DMS 273 (cell line): Measurements from ENCODE around the gene BPIFB4.
"Not testable (repeated sequence)": the region's sequence is repeated elsewhere in the genome, so short reads cannot be mapped to it uniquely, and the experiment has no call there.

Experiments used
- DNase-seq: peaks from one replicate; lab custom pipeline; 2025; ENCODE audit not compliant: unreplicated experiment; lab: John Stamatoyannopoulos, UW

BPIFB4 gene

GRCh38 chr20:33084722-33085121, 5.3 kb downstream of the BPIFB4 start:
- no peak for DNase-seq

GRCh38 chr20:33086052-33086722, 6.7 kb downstream of the BPIFB4 start:
- no peak for DNase-seq

- DNase-seq = no peak
Observed at GRCh38 chr20:33091147-33091546, 11.7 kb downstream of the BPIFB4 start.

DNA sequence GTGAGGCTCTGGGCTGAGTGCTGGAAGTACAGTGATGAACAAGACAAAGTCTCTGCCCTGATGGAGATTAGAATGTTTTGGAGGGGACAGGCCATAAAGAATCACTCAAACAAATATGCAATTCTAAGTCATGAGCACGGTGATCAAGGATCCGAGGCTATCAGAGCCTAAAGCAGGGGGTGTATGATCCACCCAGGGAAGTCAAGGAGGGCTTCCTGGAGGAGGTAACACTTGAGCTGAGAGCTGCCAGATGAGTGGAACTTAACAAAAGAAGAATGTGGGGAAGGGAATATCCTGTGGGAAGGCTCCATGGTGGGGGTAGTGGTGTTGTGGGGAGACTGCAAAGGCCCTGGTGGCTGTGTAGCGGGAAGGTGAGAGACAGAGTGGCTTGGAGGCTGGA, 12.2 kb downstream of the BPIFB4 start:
- DNase-seq = no peak

GRCh38 chr20:33092361-33092760, 12.9 kb downstream of the BPIFB4 start:
- no peak for DNase-seq

DNA sequence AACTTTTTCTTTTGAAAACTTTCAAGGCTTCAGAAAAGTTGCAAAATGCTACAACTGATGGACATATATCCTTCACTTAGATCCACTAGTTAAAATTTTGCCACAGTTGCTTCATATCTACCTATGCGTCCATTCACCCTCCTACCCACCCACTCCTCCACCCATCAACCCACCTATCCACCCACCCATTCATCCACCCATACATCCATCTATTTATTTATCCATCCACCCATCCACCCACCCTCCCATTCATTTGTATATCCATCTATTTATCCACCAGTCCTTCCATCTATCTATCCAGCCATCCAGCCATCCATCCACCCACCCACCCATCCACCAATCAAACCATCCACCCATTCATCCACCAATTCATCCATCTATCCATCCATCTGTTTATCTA, 13.6 kb downstream of the BPIFB4 start:
- DNase-seq = no peak

GRCh38 chr20:33093582-33093981, 14.1 kb downstream of the BPIFB4 start:
- no peak for DNase-seq

DNA sequence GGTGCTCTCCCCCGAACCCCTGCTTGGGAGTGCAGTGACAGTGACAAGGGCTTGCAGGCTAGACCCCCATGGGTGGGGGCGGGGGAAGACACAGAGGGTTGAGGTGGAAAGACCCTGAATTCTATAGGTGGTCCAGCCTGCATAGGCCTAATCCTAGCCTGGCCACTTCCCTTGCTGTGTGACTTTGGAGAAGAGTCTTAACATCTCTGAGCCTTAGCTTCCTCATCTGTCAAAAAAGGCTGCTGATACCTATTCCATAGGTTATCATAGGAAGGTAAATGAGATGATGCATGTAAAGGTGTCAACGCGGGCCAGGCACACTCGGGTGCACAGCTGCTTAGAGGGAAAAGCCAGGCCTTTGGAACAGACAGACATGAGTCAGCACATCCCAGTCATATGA, 15.8 kb downstream of the BPIFB4 start:
- no peak for DNase-seq

- peak; percentile 84 for DNase-seq
Observed at GRCh38 chr20:33095902-33096584, 16.6 kb downstream of the BPIFB4 start.

GRCh38 chr20:33097001-33097400, 17.6 kb downstream of the BPIFB4 start:
- no peak for DNase-seq

DNA sequence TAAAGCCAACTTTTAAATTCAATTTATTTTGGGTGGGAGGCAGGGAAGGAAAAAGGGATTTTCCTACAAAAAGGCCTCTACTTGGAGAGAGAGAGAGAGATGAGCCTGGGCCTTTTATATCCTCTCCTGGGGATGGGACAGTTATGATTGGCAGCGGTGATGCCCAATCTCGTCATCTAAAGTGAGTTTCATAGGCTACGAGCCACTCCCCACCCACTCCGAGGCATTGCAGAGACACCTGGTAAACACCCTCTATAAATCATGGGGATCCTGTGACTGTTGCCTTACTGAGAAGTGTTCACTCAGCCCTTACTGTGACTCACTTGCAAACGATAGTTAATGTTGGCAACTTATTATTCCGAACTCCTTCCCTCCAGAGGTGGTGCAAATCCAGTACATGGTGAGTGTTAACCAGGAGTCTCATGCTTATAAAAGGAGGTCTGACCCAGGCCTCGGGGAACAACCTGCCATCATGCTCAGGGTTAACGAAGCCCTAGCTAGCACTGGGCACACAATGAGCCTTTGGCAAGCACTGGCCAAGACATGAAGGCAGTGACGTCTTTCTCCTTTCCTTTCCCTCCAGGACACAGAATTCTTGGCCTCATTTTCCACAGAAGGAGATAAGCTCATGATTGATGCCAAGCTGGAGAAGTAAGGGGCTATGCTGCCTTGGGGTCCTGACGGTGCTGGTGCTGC, 20.5 kb downstream of the BPIFB4 start:
- DNase-seq = no peak

DNA sequence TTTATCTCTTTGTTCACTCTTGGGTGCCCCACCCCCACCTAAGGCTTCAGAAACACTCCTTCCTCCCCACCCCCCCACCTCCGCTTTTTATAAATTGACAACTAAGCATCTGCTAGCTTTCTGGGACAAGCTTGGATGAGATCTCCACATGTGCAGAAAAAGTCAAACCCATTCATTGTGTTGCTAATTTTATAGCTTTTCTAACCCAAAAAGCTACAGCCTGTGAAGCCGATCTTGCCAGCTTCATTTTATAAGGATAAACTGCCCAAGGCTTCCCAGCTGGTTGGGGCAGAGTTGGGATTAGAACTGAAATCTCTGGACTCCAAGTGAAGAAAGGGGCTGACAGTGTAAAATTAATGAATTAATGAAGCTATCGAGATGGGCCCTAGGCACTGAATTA, 24.1 kb downstream of the BPIFB4 start:
- DNase-seq = no peak

DNA sequence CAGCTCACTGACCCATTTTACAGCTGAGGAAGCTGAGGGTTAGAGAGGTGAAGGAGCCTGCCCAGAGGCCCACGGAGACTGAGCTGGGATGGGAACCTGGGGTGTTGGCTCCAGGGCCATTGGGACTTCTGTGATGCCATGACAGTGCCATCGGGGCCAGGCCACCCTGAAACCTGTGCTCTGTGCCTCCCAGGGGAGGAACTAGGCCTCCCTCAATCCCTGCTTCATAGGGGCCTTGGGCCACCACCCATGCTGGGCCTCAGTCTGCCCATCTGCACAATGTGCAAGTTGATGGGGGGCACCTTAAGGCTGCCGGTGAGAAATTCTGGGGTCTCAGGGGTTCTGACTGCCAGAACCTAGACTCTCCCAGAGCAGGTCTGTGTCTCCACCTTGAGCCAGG, 24.9 kb downstream of the BPIFB4 start:
- DNase-seq = no peak

DNA sequence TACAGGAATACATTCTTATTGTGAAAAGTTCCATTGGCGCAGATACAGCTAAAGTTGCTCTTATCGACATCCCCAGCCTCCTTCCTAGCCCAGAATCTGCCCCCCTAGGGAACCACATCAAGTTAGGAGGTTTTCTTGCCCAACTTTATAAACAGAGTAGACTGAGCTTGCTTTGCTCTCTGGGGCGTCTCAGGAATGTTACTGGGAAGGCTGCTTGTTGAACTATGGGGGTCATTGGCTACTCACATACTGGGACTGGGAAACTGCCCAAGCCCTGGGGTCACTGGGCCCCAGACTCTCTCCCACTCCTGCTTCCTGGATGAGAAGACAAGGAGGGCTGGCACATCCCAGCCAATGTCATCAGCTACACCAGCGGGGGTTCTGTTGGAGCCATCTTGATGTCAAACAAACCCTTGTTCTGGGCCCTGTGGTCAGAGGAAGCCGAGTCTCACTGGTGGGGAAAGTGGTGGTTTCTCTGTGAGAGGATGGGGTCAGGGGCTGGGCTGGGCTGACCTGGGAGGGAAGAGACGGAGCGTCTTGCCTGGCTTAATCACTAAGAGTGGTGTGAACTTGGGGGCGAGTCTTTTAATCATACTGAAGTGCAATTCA, 26.0 kb downstream of the BPIFB4 start:
- no peak for DNase-seq

DNA sequence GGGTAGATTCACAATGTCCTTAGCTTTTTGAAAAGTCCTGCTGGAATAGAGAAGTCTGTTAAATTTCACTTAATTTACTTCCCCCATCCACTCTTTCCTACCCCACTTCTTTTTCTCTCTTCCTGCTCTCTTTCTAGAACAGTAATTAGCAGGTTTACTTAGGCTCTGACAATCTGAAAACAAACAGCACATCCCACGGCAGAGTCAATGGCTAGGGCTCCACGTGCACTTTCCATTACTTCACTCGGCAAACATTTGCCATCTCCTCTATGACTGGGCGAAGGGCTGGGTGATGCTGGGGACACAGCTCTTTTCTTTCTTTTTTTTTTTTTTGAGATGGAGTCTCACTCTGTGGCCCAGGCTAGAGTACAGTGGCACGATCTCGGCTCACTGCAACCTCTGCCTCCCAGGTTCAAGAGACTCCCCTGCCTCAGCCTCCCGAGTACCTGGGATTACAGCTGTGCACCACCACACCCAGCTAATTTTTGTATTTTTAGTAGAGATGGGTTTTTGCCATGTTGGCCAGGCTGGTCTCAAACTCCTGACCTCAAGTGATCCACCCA, 26.7 kb downstream of the BPIFB4 start:
- DNase-seq = not testable (repeated sequence)

- no peak for DNase-seq
Observed at GRCh38 chr20:33108661-33109060, 29.2 kb downstream of the BPIFB4 start.

- no peak for DNase-seq
Observed at GRCh38 chr20:33110147-33110825, 30.8 kb downstream of the BPIFB4 start.

- no peak for DNase-seq
Observed at GRCh38 chr20:33111306-33111705, 31.9 kb downstream of the BPIFB4 start.

DNA sequence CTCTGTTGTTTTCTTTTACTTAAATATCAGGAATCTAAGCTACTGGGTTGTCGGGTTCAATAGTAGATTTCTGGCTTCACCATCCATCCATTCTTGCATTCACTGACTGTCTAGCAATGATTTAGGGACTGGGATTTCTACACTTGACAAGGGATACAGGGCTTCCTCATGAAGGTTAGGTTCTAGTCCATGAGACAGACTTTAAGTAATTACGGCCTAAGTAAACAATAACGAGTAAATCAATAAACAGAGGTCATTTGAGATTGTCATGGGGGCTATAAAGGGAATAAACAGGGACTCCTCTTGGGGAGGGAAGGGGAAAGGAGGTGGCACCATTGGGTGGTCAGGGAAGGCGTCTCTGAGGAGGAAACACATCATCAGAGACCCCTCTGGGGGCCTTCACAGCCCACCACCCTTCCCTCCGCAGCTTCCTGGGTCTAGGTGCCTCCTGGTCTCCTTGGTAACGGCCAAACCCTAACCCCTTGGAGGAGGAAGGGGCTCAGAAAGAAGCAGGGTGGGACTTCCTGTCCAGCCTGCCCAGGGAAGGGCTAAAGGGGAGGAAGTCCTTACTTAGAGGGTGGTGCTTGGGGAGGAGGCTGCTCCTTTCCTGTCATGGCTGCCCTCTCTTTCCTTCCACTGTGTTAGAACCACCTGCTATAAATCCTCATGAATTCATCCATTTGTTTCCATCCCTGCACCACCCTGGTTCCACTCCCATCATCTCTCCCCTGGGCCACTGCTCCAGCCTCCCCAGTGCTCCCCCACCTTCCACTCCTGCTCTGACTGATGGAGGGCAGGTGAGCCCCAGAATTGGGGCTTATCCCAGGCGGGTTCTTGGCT, 33.3 kb downstream of the BPIFB4 start:
- no peak for DNase-seq

DNA sequence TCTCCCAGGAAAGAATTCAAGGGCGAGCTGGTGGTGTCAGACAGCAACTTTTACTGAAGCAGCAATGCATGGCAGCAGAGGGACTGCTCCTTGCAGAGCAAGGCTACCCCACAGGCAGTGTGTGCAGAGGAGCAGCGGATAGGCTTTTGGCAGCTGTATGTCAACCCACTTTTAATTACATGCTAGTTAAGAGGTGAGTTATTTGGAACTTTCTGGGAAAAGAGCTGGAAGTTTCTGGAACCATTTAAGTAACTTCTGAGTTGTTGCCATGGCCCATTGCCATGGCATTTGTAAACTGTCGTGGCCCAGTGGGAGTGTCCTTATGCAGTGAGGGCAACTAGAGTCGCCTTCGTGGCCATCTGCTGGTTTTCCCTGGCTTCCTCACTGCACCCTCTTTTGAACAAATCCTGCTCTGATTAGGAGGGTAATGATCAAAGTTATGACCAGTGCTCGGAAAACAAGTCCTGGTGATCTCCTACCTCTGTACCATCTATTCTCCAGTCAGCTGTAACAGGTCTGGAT, 34.0 kb downstream of the BPIFB4 start:
- no peak for DNase-seq
